Ovary (tissue), 9 donors: ENCODE measurements around the gene DENND1B. TPM values are rescaled to one million over a fixed set of nuclear protein-coding genes. Genes with fewer than 3 reads are reported as not detected.

Experiments
- DNase-seq, 5 donors: peaks; one replicate each; pipeline ENCODE4 v3.0.0-alpha.2; 2019 to 2020
- H3K27ac ChIP-seq, 2 donors: fragments of 200-600 bp; one replicate each; pipeline versions ENCODE4 v1.5.1 to v1.8.0; 2019 to 2022
- H3K27me3 ChIP-seq: fragments of 200-600 bp; one replicate; pipeline ENCODE4 v1.8.0; 2022
- H3K36me3 ChIP-seq: fragments of 200-600 bp; sonication (generic); one replicate; pipeline ENCODE4 v1.5.1; 2019
- H3K4me1 ChIP-seq: one replicate; pipeline ENCODE4 v1.8.1; 2013; ENCODE audit warnings: mild to moderate bottlenecking, moderate library complexity; ENCODE audit not compliant: insufficient read depth
- H3K4me3 ChIP-seq: fragments of 200-600 bp; sonication (generic); one replicate; pipeline ENCODE4 v1.5.1; 2017
- H3K9me3 ChIP-seq, 2 donors: fragments of 200-600 bp in 1 of 2; sonication (generic) in 1 of 2; one replicate each; pipeline versions ENCODE4 v1.5.1 to v1.8.1; 2013 to 2019; ENCODE audit warnings: mild to moderate bottlenecking in 1 of 2, moderate library complexity in 1 of 2
- EP300 ChIP-seq: sonication (generic); formaldehyde crosslinking; IDR thresholded peaks from one replicate; pipeline ENCODE4 v1.6.1; 2017; ENCODE audit warnings: antibody characterized with exemption
- POLR2A ChIP-seq: fragments of 450-650 bp; IDR thresholded peaks from one replicate; pipeline ENCODE4 v1.6.1; 2017; ENCODE audit warnings: antibody characterized with exemption, mild to moderate bottlenecking, moderate library complexity
- WGBS, 3 donors: extraction: QIAGEN DNeasy Blood & Tissue Kit in 1 of 3; methylation state at CpG; one replicate each; pipeline versions ENCODE4 v1.1.5 to v1.1.7; 2013 to 2017; 5-methylcytosine and 5-hydroxymethylcytosine counted together
- intact Hi-C, 4 donors: fragments of 100-400 bp; cut with DNase I; formaldehyde crosslinking; loops; one replicate each; pipeline versions ENCODE4 v1.11.0 to v1.15.1; 2022 to 2023
- polyA plus RNA-seq, 2 donors: library from polyadenylated mRNA; stranded (reverse); fragments of 200-250 nt in 1 of 2; fragments of 350-450 nt in 1 of 2; fragmentation: Illumina TruSeq in 1 of 2; extraction: RNeasy Lipid Tissue Mini Kit (QIAGEN cat#74804) in 1 of 2; gene quantifications; one replicate each; pipeline ENCODE4 v1.2.3, GENCODE V29; 2013 to 2014
- total RNA-seq, 7 donors: library from RNA; depleted of rRNA in 2 of 7; stranded (reverse); fragments of >200 nt in 2 of 7; fragmentation: NEBNext Ultra II Directional in 3 of 7; extraction: Animal tissue kit (Norgen Biotek cat#: 25700) in 3 of 7; gene quantifications; one replicate each; pipeline versions ENCODE4 v1.1.0 to v1.2.4, GENCODE V29; 2016 to 2023
- TF ChIP-seq, protein P1 (sequence below), 3 donors: fragments of 450-650 bp in 2 of 3; fragments of 200-600 bp in 1 of 3; IDR thresholded peaks; one replicate each; pipeline versions ENCODE4 v1.5.1 to v1.8.0; 2016 to 2022; ENCODE audit warnings: antibody characterized with exemption in 3 of 3, mild to moderate bottlenecking in 1 of 3
- donor health status: DM: no; HTN: no; CAD: no; lungs with moderate emphysema.
- donor health status: DM: no; HTN: no; CAD: no.
- donor health status: Bipolar disorder and iron deficiency.
- donor health status: DM: yes; HTN: yes; CAD: no.
- donor health status: DM: no; HTN: no; CAD: no.
- donor health status: DM: yes; HTN: yes; CAD: no.

Gene DENND1B
- total and polyA plus RNA-seq, 9 donors = 2.9 to 20.6 (median 14.1) TPM

DNA sequence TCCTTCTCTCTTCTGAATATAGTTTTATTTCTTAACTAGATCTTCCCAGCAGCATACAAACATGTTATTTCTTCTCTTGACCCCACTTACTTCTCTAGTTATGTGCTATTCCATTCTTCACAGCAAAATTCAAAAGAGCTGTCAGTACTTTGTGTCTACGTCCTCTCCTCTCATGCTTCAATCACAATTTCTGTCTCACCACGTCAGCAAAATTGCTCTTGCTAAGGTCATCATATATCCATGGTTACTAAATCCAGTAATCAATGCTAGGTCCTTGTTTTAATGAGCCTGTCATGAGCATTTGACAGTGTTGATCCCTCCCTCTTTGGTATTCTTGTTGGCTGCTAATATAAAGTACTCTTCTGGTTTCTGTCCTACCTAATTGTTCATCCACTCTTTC lies 214.2 kb downstream of the DENND1B start:
- Histone ChIP-seq H3K9me3 (no peaks in the 10 kb centered on the region), H3K4me3 (no peak overlapping the region), H3K27me3 (no peaks in the 10 kb centered on the region), H3K4me1 (no peaks in the 10 kb centered on the region), H3K36me3 (no peaks in the 10 kb centered on the region), H3K27ac (no peak overlapping the region)
- WGBS, 3 donors = 90 to 96% (median 92%) methylated on average over 2 of the region's 2 CpGs
- no peak for TF ChIP-seq EP300
- TF ChIP-seq, protein P1, sequence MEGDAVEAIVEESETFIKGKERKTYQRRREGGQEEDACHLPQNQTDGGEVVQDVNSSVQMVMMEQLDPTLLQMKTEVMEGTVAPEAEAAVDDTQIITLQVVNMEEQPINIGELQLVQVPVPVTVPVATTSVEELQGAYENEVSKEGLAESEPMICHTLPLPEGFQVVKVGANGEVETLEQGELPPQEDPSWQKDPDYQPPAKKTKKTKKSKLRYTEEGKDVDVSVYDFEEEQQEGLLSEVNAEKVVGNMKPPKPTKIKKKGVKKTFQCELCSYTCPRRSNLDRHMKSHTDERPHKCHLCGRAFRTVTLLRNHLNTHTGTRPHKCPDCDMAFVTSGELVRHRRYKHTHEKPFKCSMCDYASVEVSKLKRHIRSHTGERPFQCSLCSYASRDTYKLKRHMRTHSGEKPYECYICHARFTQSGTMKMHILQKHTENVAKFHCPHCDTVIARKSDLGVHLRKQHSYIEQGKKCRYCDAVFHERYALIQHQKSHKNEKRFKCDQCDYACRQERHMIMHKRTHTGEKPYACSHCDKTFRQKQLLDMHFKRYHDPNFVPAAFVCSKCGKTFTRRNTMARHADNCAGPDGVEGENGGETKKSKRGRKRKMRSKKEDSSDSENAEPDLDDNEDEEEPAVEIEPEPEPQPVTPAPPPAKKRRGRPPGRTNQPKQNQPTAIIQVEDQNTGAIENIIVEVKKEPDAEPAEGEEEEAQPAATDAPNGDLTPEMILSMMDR (IDR thresholded peaks at IDR 0.05) = no peak
- TF ChIP-seq POLR2A = no peak
- DNase-seq = no peak
- intact Hi-C loops = no loop called here

DNA sequence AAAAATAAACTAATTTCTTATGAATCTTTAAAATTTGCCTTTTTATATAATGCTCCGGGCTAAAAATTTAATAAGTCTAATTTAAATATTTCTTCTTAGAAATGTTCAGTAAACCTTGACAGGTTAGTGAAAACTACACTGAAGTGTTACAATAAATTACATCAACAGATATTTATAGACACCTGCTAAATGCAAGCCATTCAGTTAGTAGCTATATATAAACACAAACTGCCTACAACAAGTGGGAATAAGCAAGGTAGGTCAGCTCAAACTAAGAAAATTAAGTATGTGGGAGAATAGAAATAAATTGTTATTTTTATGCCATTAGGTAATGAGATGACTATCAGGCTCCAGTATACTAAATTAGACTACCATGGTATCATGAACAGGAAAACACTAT lies 215.6 kb downstream of the DENND1B start:
- no peak for DNase-seq
- WGBS, 3 donors = 86 to 90% (median 88%) methylated on average over 1 of the region's 1 CpG
- intact Hi-C loops = no loop called here

DNA sequence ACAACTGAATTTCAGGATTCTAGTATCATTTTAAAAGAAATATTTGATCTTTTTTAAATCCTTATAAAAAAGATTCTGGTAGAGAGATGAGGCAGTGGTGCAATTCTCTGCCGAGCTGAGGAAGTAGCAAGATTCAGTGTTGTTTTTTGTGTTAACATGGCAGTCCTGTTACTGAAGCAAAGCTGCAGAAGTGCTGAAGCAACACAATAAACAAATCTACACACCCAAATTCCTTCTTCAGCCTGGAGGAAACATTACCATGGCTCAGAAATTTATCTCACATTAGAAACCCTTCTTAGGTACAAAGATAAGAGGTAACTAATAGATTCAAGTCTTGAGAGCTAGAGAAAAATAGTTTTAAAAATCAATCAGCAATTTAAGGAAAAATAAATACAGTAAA lies 216.0 kb downstream of the DENND1B start:
- WGBS, 3 donors = 15 to 24% (median 17%) methylated on average over 1 of the region's 1 CpG
- TF ChIP-seq, protein P1 (IDR thresholded peaks at IDR 0.05) = no peak
- no peak for TF ChIP-seq EP300
- TF ChIP-seq POLR2A = no peak

More for the DNA sequence above, 215.6 kb downstream of the DENND1B start:
- H3K4me3 ChIP-seq = no peak overlapping the region
- no peaks in the 10 kb centered on the region for H3K27me3 ChIP-seq
- no peak for TF ChIP-seq EP300
- no peak for TF ChIP-seq POLR2A
- TF ChIP-seq, protein P1 (IDR thresholded peaks at IDR 0.05) = no peak
- H3K36me3 ChIP-seq = no peaks in the 10 kb centered on the region
- H3K4me1 ChIP-seq = no peaks in the 10 kb centered on the region
- H3K27ac ChIP-seq = no peak overlapping the region
- no peaks in the 10 kb centered on the region for H3K9me3 ChIP-seq

DNA sequence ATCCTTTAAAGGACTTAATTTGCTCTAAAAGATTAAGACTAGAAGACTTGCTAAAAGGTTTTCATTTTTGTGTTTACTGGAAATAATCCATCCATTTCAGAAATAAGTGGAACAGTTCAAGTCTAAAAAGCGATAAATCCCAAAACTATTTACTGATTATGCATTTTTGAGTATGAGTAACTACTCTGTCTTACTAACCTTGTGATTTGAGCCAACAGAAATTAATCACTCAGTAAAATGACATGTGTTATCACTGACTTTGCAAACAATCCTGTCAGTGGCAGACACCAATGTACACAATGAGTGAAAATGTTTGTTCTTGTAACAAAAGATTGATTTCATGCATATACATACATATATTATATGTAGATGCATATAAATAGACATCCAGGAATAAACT lies 218.0 kb downstream of the DENND1B start:
- Histone ChIP-seq H3K27ac (no peak overlapping the region), H3K4me1 (no peaks in the 10 kb centered on the region), H3K27me3 (no peaks in the 10 kb centered on the region), H3K36me3 (no peaks in the 10 kb centered on the region), H3K4me3 (no peak overlapping the region), H3K9me3 (no peaks in the 10 kb centered on the region)
- DNase-seq = no peak
- TF ChIP-seq POLR2A (no peak), EP300 (no peak)
- TF ChIP-seq, protein P1 (IDR thresholded peaks at IDR 0.05) = no peak
- intact Hi-C loops = no loop called here
- WGBS, 3 donors = 8 to 11% (median 11%) methylated on average over 1 of the region's 1 CpG

More for the DNA sequence above, 216.0 kb downstream of the DENND1B start:
- no peak for DNase-seq
- Histone ChIP-seq H3K9me3 (no peaks in the 10 kb centered on the region), H3K27ac (no peak overlapping the region), H3K4me1 (no peaks in the 10 kb centered on the region), H3K4me3 (no peak overlapping the region), H3K27me3 (no peaks in the 10 kb centered on the region), H3K36me3 (no peaks in the 10 kb centered on the region)
- intact Hi-C loops = no loop called here
